Panc1 (cell line): ENCODE results near the gene CPLX1.
A peak's percentile ranks its signal among the peaks of the same experiment; 100 is the strongest.

Experiments used
- CTCF ChIP-seq: fragments of 450-650 bp; IDR thresholded peaks from 2 replicates; pipeline ENCODE4 v1.5.1; 2017; ENCODE audit warnings: mild to moderate bottlenecking
- POLR2AphosphoS5 ChIP-seq: IDR thresholded peaks from 2 replicates; pipeline ENCODE4 v1.6.1; 2012; ENCODE audit warnings: mild to moderate bottlenecking, low read depth, low read length, moderate library complexity
- REST ChIP-seq, 2 experiments: IDR thresholded peaks; 2 replicates each; pipeline ENCODE4 v1.6.1; 2011 to 2012; ENCODE audit warnings: low read depth in 2 of 2, control low read depth in 1 of 2, low read length in 1 of 2, mild to moderate bottlenecking in 1 of 2, moderate library complexity in 1 of 2; ENCODE audit not compliant: insufficient read depth in 1 of 2
- SIN3A ChIP-seq: IDR thresholded peaks from 2 replicates; pipeline ENCODE4 v1.6.1; 2012; ENCODE audit warnings: low read depth, mild to moderate bottlenecking, low read length, moderate library complexity, borderline replicate concordance; ENCODE audit not compliant: insufficient read depth

DNA sequence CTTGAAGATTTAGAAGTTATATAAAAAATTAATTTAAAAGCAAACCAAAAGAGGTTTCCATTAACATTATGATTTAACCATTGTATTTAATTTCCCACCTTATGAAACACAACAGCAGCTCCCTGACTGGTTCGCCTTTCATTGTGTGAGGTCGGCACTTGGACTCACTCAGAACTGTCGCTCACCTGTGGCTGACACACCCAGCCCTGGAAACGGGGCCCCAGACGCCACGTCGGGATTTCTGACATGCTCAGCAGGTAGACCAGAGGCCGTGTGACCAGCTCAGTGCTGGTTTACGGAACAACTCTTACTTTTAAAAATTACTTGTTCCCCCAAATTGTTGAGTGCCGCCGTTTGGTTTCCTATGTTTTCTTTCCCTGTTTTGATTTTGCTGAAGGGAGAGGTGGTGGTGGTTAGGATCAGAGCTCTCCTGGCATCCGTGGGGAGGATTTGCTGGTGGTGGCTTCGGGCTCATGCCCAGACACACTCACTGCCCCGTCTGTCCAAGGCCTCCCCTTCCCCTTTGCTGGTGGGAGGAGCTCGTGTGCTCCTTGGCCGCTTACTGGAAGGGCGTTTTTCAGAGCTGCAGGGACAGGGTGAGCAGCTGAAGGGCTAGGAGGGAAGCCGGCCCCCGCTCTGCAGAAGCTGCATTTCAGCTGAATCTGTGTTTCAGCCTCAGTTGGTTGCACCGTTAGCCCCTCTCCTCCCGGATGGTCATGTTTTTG lies 59.2 kb downstream of the CPLX1 start:
- TF ChIP-seq REST (IDR thresholded peaks at IDR 0.05; ENCODE audit: insufficient read depth in 1 of 2, low read depth in 2 of 2, low read length in 1 of 2), result no peak
- TF ChIP-seq POLR2AphosphoS5, result peak; percentile 53
- TF ChIP-seq CTCF, result no peak
- no peak for TF ChIP-seq SIN3A
